HG03565 (cell line): ENCODE measurements around the gene AGAP1.
"Not testable (repeated sequence)": the region's sequence is repeated elsewhere in the genome, so short reads cannot be mapped to it uniquely, and the experiment has no call there.

Experiments used
- ATAC-seq: cut with Tn5 transposase; IDR thresholded peaks from one replicate; pipeline ENCODE4 v1.9.1; 2021; ENCODE audit warnings: mild to moderate bottlenecking, moderate library complexity; ENCODE audit not compliant: unreplicated experiment

The AGAP1 gene

GRCh38 chr2:235587202-235587601 lies 93.4 kb downstream of the AGAP1 start:
- ATAC-seq: no peak

GRCh38 chr2:235588750-235589149 lies 94.9 kb downstream of the AGAP1 start:
- ATAC-seq: no peak

- ATAC-seq: no peak
These were observed 97.4 kb downstream of the AGAP1 start for GRCh38 chr2:235591231-235591730.

- no peak for ATAC-seq
These were observed 98.1 kb downstream of the AGAP1 start for GRCh38 chr2:235591921-235592320.

GRCh38 chr2:235592430-235592829 lies 98.6 kb downstream of the AGAP1 start:
- ATAC-seq: no peak

GRCh38 chr2:235592836-235593235 lies 99.0 kb downstream of the AGAP1 start:
- ATAC-seq: no peak

GRCh38 chr2:235594041-235594440 lies 100.2 kb downstream of the AGAP1 start:
- no peak for ATAC-seq

GRCh38 chr2:235594964-235595363 lies 101.1 kb downstream of the AGAP1 start:
- ATAC-seq: no peak

GRCh38 chr2:235595422-235596010 lies 101.7 kb downstream of the AGAP1 start:
- ATAC-seq: no peak

GRCh38 chr2:235596272-235596671 lies 102.4 kb downstream of the AGAP1 start:
- ATAC-seq: no peak

- ATAC-seq: no peak
These were observed 103.3 kb downstream of the AGAP1 start for GRCh38 chr2:235597081-235597615.

- ATAC-seq: no peak
These were observed 104.2 kb downstream of the AGAP1 start for GRCh38 chr2:235598026-235598425.

- ATAC-seq: no peak
These were observed 105.0 kb downstream of the AGAP1 start for GRCh38 chr2:235598532-235599531.

- ATAC-seq: no peak
These were observed 105.9 kb downstream of the AGAP1 start for GRCh38 chr2:235599596-235600338.

- ATAC-seq: no peak
These were observed 106.6 kb downstream of the AGAP1 start for GRCh38 chr2:235600406-235600805.

- ATAC-seq: no peak
These were observed 107.1 kb downstream of the AGAP1 start for GRCh38 chr2:235600926-235601325.

GRCh38 chr2:235601960-235602704 lies 108.3 kb downstream of the AGAP1 start:
- ATAC-seq: no peak

GRCh38 chr2:235602971-235603370 lies 109.1 kb downstream of the AGAP1 start:
- ATAC-seq: not testable (repeated sequence)

GRCh38 chr2:235603659-235604058 lies 109.8 kb downstream of the AGAP1 start:
- ATAC-seq: no peak

GRCh38 chr2:235605312-235606003 lies 111.6 kb downstream of the AGAP1 start:
- no peak for ATAC-seq
